H9 (cell line): ENCODE measurements around the gene MED27. TPM values are rescaled to one million over a fixed set of nuclear protein-coding genes. Genes with fewer than 3 reads are reported as not detected.

Experiments
- DNase-seq: peaks from one replicate; pipeline ENCODE4 v3.0.0-alpha.2; 2017
- H2AFZ ChIP-seq: one replicate; pipeline ENCODE4 v1.6.1; 2013; ENCODE audit warnings: mild to moderate bottlenecking, low read length, control low read depth, moderate library complexity
- H2AK5ac ChIP-seq: 2 replicates; pipeline ENCODE4 v1.6.1; 2013; ENCODE audit warnings: low read length, control low read depth, mixed read lengths; ENCODE audit not compliant: insufficient read length
- H2BK120ac ChIP-seq: one replicate; pipeline ENCODE4 v1.6.1; 2013; ENCODE audit warnings: low read depth, mild to moderate bottlenecking, low read length, control low read depth, inconsistent platforms; ENCODE audit not compliant: poor library complexity, severe bottlenecking
- H2BK12ac ChIP-seq: 2 replicates; pipeline ENCODE4 v1.6.1; 2013; ENCODE audit warnings: low read length, control low read depth, mixed read lengths, low read depth; ENCODE audit not compliant: insufficient read length
- H2BK15ac ChIP-seq: 2 replicates; pipeline ENCODE4 v1.6.1; 2013; ENCODE audit warnings: low read depth, low read length, control low read depth
- H2BK20ac ChIP-seq: one replicate; pipeline ENCODE4 v1.6.1; 2013; ENCODE audit warnings: low read depth, mild to moderate bottlenecking, low read length, control low read depth, inconsistent platforms; ENCODE audit not compliant: poor library complexity, severe bottlenecking
- H2BK5ac ChIP-seq: 2 replicates; pipeline ENCODE4 v1.6.1; 2013; ENCODE audit warnings: low read length, control low read depth, mixed read lengths; ENCODE audit not compliant: insufficient read length
- H3K14ac ChIP-seq: 2 replicates; pipeline ENCODE4 v1.6.1; 2013; ENCODE audit warnings: low read length, control low read depth; ENCODE audit not compliant: insufficient read depth
- H3K18ac ChIP-seq: 2 replicates; pipeline ENCODE4 v1.6.1; 2013; ENCODE audit warnings: low read depth, mild to moderate bottlenecking, mixed read lengths, low read length, control low read depth; ENCODE audit not compliant: insufficient read length
- H3K23ac ChIP-seq: 2 replicates; pipeline ENCODE4 v1.6.1; 2013; ENCODE audit warnings: low read length, control low read depth, mixed read lengths, low read depth; ENCODE audit not compliant: insufficient read length
- H3K23me2 ChIP-seq: 2 replicates; pipeline ENCODE4 v1.6.1; 2013; ENCODE audit warnings: low read depth, mild to moderate bottlenecking, mixed read lengths, low read length, control low read depth; ENCODE audit not compliant: insufficient read length, poor library complexity, severe bottlenecking
- H3K27ac ChIP-seq: 2 replicates; pipeline ENCODE4 v1.5.1; 2013; ENCODE audit warnings: low read length, control low read depth, mixed read lengths, low read depth; ENCODE audit not compliant: insufficient read length
- H3K27me3 ChIP-seq: 2 replicates; pipeline ENCODE4 v1.6.1; 2013; ENCODE audit warnings: low read length, control low read depth, inconsistent platforms; ENCODE audit not compliant: insufficient read depth
- H3K4ac ChIP-seq: 2 replicates; pipeline ENCODE4 v1.6.1; 2013; ENCODE audit warnings: low read depth, mild to moderate bottlenecking, control low read depth, inconsistent platforms, low read length, moderate library complexity
- H3K4me1 ChIP-seq: 2 replicates; pipeline ENCODE4 v1.6.1; 2013; ENCODE audit warnings: low read length, control low read depth, inconsistent platforms; ENCODE audit not compliant: insufficient read depth
- H3K4me2 ChIP-seq: 2 replicates; pipeline ENCODE4 v1.6.1; 2013; ENCODE audit warnings: low read length, control low read depth, mixed read lengths; ENCODE audit not compliant: insufficient read length, insufficient read depth
- H3K56ac ChIP-seq: 2 replicates; pipeline ENCODE4 v1.6.1; 2013; ENCODE audit warnings: low read depth, mild to moderate bottlenecking, mixed read lengths, low read length, control low read depth; ENCODE audit not compliant: insufficient read length
- H3K79me1 ChIP-seq: 2 replicates; pipeline ENCODE4 v1.6.1; 2013; ENCODE audit warnings: low read depth, mild to moderate bottlenecking, moderate library complexity, low read length, control low read depth, inconsistent platforms; ENCODE audit not compliant: insufficient read depth, poor library complexity, severe bottlenecking
- H3K79me2 ChIP-seq: 2 replicates; pipeline ENCODE4 v1.6.1; 2013; ENCODE audit warnings: low read length, control low read depth, inconsistent platforms; ENCODE audit not compliant: insufficient read depth
- H3K9ac ChIP-seq: 2 replicates; pipeline ENCODE4 v1.6.1; 2013; ENCODE audit warnings: low read length, control low read depth, mixed read lengths; ENCODE audit not compliant: insufficient read length; ENCODE audit errors: extremely low read depth
- H3K9me3 ChIP-seq: one replicate; pipeline ENCODE4 v1.6.1; 2013; ENCODE audit warnings: low read depth, low read length, inconsistent platforms; ENCODE audit not compliant: control insufficient read depth
- H3T11ph ChIP-seq: one replicate; pipeline ENCODE4 v1.6.1; 2013; ENCODE audit warnings: mild to moderate bottlenecking, low read length, control low read depth, inconsistent platforms
- H4K20me1 ChIP-seq: one replicate; pipeline ENCODE4 v1.6.1; 2013; ENCODE audit not compliant: control insufficient read depth, insufficient read length, insufficient read depth
- H4K5ac ChIP-seq: 2 replicates; pipeline ENCODE4 v1.6.1; 2013; ENCODE audit warnings: low read depth, mild to moderate bottlenecking, mixed read lengths, low read length, control low read depth; ENCODE audit not compliant: insufficient read length
- H4K8ac ChIP-seq: replicated peaks from 2 replicates; pipeline ENCODE4 v1.6.1; 2013; ENCODE audit warnings: low read length, control low read depth, mixed read lengths, low read depth; ENCODE audit not compliant: insufficient read length
- H4K91ac ChIP-seq: 2 replicates; pipeline ENCODE4 v1.6.1; 2013; ENCODE audit warnings: low read depth, mild to moderate bottlenecking, moderate library complexity, mixed read lengths, low read length, control low read depth; ENCODE audit not compliant: insufficient read length
- H3K27ac Mint-ChIP-seq, 3 experiments: 2 replicates in 2 of 3; 3 replicates in 1 of 3; pipeline ENCODE4 v1.8.0; 2020 to 2021; ENCODE audit warnings: mixed read lengths in 3 of 3, mild to moderate bottlenecking in 1 of 3, moderate library complexity in 1 of 3
- H3K27me3 Mint-ChIP-seq: 2 replicates; pipeline ENCODE4 v1.8.0; 2021; ENCODE audit warnings: low read depth, mild to moderate bottlenecking, moderate library complexity, mixed read lengths
- H3K36me3 Mint-ChIP-seq, 3 experiments: 2 replicates in 2 of 3; 3 replicates in 1 of 3; pipeline ENCODE4 v1.8.0; 2020 to 2021; ENCODE audit warnings: low read depth in 3 of 3, mixed read lengths in 3 of 3; ENCODE audit not compliant: insufficient read depth in 1 of 3
- H3K4me1 Mint-ChIP-seq, 2 experiments: 2 replicates each; pipeline ENCODE4 v1.8.0; 2020; ENCODE audit warnings: mixed read lengths in 2 of 2
- H3K4me3 Mint-ChIP-seq, 2 experiments: 2 replicates in 1 of 2; 3 replicates in 1 of 2; pipeline ENCODE4 v1.8.0; 2020 to 2021; ENCODE audit warnings: mild to moderate bottlenecking in 2 of 2, mixed read lengths in 2 of 2, moderate library complexity in 1 of 2
- H3K9me3 Mint-ChIP-seq, 2 experiments: 2 replicates in 1 of 2; 3 replicates in 1 of 2; pipeline ENCODE4 v1.8.0; 2020; ENCODE audit warnings: mild to moderate bottlenecking in 2 of 2, mixed read lengths in 2 of 2, moderate library complexity in 1 of 2
- WGBS: extraction: QIAGEN DNeasy Blood & Tissue Kit; methylation state at CpG from one replicate; pipeline ENCODE4 v1.1.7; 2013; ENCODE audit warnings: missing lambda C conversion rate, low lambda C conversion rate, mixed read lengths; ENCODE audit not compliant: insufficient read length; ENCODE audit errors: extremely low coverage; 5-methylcytosine and 5-hydroxymethylcytosine counted together
- total RNA-seq: library from RNA; stranded (reverse); gene quantifications from 2 replicates; pipeline ENCODE4 v1.2.1, GENCODE V29; 2021
- TF ChIP-seq, protein P1 (sequence below): fragments of 200-600 bp; sonication (generic); conservative IDR thresholded peaks from 3 replicates; pipeline ENCODE4 v1.8.0; 2021; ENCODE audit warnings: antibody characterized with exemption, mild to moderate bottlenecking

MED27 gene
- total RNA-seq, 1 experiment from 2014 or later = 33.5 TPM

DNA sequence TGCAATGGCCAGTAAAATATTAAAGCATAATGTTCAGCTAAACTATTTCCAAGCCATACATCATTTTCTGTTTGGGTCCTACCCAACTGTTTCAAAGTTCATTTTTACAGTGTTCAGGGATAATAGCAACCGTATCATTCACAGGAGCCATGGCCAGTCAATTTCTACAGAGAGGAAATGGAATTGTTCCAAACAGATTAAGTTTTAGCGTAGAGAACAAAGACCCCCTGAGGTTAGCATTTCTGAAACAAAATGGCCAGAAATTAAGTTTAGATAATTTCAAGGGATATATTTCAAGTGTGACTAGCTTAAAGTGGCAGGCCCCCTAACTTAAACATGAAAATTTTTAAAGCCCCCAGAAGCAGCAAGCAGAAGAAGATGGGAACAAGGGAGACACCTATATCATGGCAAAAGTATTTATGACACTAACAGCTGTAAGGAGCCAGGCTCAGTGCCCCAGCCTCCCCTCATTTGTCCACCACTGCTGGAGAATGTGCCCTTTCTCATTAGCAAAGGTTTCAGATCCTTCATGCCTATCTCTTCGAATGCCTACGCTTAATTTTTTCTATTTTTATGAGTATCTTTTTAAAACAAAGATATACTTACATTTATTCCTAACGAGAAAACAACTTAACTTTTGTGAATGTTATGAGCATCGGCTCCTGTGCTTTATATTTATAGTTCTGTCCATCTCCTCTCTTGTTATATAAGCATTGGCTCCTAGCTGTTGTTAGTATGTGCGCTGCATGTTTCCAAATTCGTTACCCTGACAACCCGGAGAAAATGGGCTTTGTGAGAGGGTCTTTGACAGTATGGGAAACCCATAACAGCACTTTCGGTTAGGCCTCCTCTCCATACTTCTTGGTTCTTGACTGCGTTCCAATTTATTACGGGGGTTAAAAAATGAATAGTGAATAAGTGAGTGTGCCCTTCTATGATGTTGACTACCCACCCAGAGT, 116.3 kb downstream of the MED27 start:
- no peak overlapping the region for H4K8ac ChIP-seq
- no peak overlapping the region for H3K9ac ChIP-seq
- H2AFZ ChIP-seq = no peak overlapping the region
- no peak overlapping the region for H2BK20ac ChIP-seq
- H3K23ac ChIP-seq = no peak overlapping the region
- H3K9me3 Mint-ChIP-seq = peaks cover 0 to 4% of the 10 kb centered on the region in 2 experiments; a peak in 1 of 5 replicates
- H2BK12ac ChIP-seq = no peak overlapping the region
- no peaks in the 10 kb centered on the region for H4K20me1 ChIP-seq
- peaks cover 28 to 31% of the 10 kb centered on the region in 2 experiments for H3K4me1 Mint-ChIP-seq
- H3K4me3 Mint-ChIP-seq = no peak overlapping the region
- H3K9me3 ChIP-seq = no peaks in the 10 kb centered on the region
- no peak overlapping the region for H2BK15ac ChIP-seq
- H2BK120ac ChIP-seq = no peak overlapping the region
- no peak overlapping the region for H3K14ac ChIP-seq
- no peak overlapping the region for H4K91ac ChIP-seq
- H3K36me3 Mint-ChIP-seq = peaks cover 7% of the 10 kb centered on the region in 3 experiments; a peak in 6 of 7 replicates
- H3K27me3 Mint-ChIP-seq = peaks cover 55% of the 10 kb centered on the region
- 0 out of 2 replicates have a peak, but pooled peaks cover 3% of the 10 kb centered on the region for H3K4me1 ChIP-seq
- peaks cover 12% of the 10 kb centered on the region; the same call in 1 of the 2 replicates for H3K27me3 ChIP-seq
- no peak overlapping the region for H3K18ac ChIP-seq
- H3K79me1 ChIP-seq = no peaks in the 10 kb centered on the region
- no CpG with 5 or more reads among the region's 12 CpGs for WGBS
- no peak overlapping the region for H3T11ph ChIP-seq
- no peak overlapping the region for H3K27ac Mint-ChIP-seq
- no peak overlapping the region for H3K56ac ChIP-seq
- H3K27ac ChIP-seq = no peak overlapping the region
- H3K79me2 ChIP-seq = no peaks in the 10 kb centered on the region
- no peak for DNase-seq
- no peaks in the 10 kb centered on the region for H3K23me2 ChIP-seq
- no peak overlapping the region for H3K4me2 ChIP-seq
- no peak overlapping the region for H2BK5ac ChIP-seq
- TF ChIP-seq, protein P1, sequence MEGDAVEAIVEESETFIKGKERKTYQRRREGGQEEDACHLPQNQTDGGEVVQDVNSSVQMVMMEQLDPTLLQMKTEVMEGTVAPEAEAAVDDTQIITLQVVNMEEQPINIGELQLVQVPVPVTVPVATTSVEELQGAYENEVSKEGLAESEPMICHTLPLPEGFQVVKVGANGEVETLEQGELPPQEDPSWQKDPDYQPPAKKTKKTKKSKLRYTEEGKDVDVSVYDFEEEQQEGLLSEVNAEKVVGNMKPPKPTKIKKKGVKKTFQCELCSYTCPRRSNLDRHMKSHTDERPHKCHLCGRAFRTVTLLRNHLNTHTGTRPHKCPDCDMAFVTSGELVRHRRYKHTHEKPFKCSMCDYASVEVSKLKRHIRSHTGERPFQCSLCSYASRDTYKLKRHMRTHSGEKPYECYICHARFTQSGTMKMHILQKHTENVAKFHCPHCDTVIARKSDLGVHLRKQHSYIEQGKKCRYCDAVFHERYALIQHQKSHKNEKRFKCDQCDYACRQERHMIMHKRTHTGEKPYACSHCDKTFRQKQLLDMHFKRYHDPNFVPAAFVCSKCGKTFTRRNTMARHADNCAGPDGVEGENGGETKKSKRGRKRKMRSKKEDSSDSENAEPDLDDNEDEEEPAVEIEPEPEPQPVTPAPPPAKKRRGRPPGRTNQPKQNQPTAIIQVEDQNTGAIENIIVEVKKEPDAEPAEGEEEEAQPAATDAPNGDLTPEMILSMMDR = no peak
- no peak overlapping the region for H2AK5ac ChIP-seq
- H4K5ac ChIP-seq = no peak overlapping the region
- no peak overlapping the region for H3K4ac ChIP-seq
